COLO668 (cell line): Measurements from ENCODE around the gene ATP5MK.
"Not testable (repeated sequence)": the region's sequence is repeated elsewhere in the genome, so short reads cannot be mapped to it uniquely, and the experiment has no call there.

Experiments used
- DNase-seq: peaks from one replicate; lab custom pipeline; 2025; ENCODE audit not compliant: unreplicated experiment; lab: John Stamatoyannopoulos, UW

Gene ATP5MK

GRCh38 chr10:103397191-103397825 is 1.0 kb upstream of the ATP5MK start:
- no peak for DNase-seq

- no peak for DNase-seq
Measured at GRCh38 chr10:103396789-103397087, 463 bp upstream of the ATP5MK start.

- DNase-seq = peak; percentile 13
Measured at GRCh38 chr10:103395754-103396066, 565 bp downstream of the ATP5MK start.

- no peak for DNase-seq
Measured at GRCh38 chr10:103394180-103394579, 2.1 kb downstream of the ATP5MK start.

GRCh38 chr10:103382769-103383168 is 13.5 kb downstream of the ATP5MK start:
- DNase-seq = no peak

- no peak for DNase-seq
Measured at GRCh38 chr10:103374263-103374662, 22.0 kb downstream of the ATP5MK start.

- DNase-seq = no peak
Measured at GRCh38 chr10:103373544-103373943, 22.7 kb downstream of the ATP5MK start.

GRCh38 chr10:103367782-103368518 is 28.3 kb downstream of the ATP5MK start, which contains the start of gene TAF5:
TAF5 (plus strand) TSS chr10:103367976; CDS start chr10:103367990, 14 bp downstream.
- peak; percentile 87 for DNase-seq

GRCh38 chr10:103367379-103367781 is 28.9 kb downstream of the ATP5MK start:
- DNase-seq = no peak

- DNase-seq = not testable (repeated sequence)
Measured at GRCh38 chr10:103360791-103361190, 35.5 kb downstream of the ATP5MK start.

- DNase-seq = not testable (repeated sequence)
Measured at GRCh38 chr10:103359493-103359892, 36.8 kb downstream of the ATP5MK start.

- no peak for DNase-seq
Measured at GRCh38 chr10:103355906-103356599, 40.2 kb downstream of the ATP5MK start.

GRCh38 chr10:103354567-103354966 is 41.7 kb downstream of the ATP5MK start:
- not testable (repeated sequence) for DNase-seq

- DNase-seq = no peak
Measured at GRCh38 chr10:103353281-103353680, 43.0 kb downstream of the ATP5MK start.

- peak; percentile 85 for DNase-seq
Measured at GRCh38 chr10:103350517-103351260, 45.6 kb downstream of the ATP5MK start, which contains the start of gene PCGF6. PCGF6 (minus strand) TSS chr10:103351140; CDS start chr10:103351066, 74 bp downstream.

GRCh38 chr10:103350175-103350516 is 46.1 kb downstream of the ATP5MK start:
- no peak for DNase-seq
